Sigmoid colon (tissue), 7 donors: ENCODE data around the gene FAM221A. TPM values are rescaled to one million over a fixed set of nuclear protein-coding genes. Genes with fewer than 3 reads are reported as not detected.

ENCODE experiments used
- DNase-seq: peaks from one replicate; pipeline ENCODE4 v3.0.0-alpha.2; 2019
- H3K27ac ChIP-seq, 4 donors: fragments of 200-600 bp; sonication (generic); one replicate each; pipeline ENCODE4 v1.5.1; 2016 to 2019; ENCODE audit warnings: mild to moderate bottlenecking in 1 of 4
- H3K27me3 ChIP-seq, 3 donors: fragments of 200-600 bp; sonication (generic); one replicate each; pipeline ENCODE4 v1.5.1; 2019; ENCODE audit warnings: mild to moderate bottlenecking in 1 of 3
- H3K36me3 ChIP-seq, 4 donors: fragments of 200-600 bp; sonication (generic); one replicate each; pipeline ENCODE4 v1.5.1; 2016 to 2019
- H3K4me1 ChIP-seq, 4 donors: fragments of 200-600 bp; sonication (generic); one replicate each; pipeline ENCODE4 v1.5.1; 2017 to 2019
- H3K4me3 ChIP-seq, 4 donors: fragments of 200-600 bp; sonication (generic); one replicate each; pipeline ENCODE4 v1.5.1; 2017 to 2019; ENCODE audit warnings: mild to moderate bottlenecking in 2 of 4, moderate library complexity in 1 of 4
- H3K9me3 ChIP-seq, 4 donors: fragments of 200-600 bp in 3 of 4; sonication (generic) in 3 of 4; one replicate each; pipeline versions ENCODE4 v1.5.1 to v1.6.1; 2013 to 2019
- EP300 ChIP-seq, 4 donors: sonication (generic); formaldehyde crosslinking; IDR thresholded peaks; one replicate each; pipeline ENCODE4 v1.6.1; 2017; ENCODE audit warnings: antibody characterized with exemption in 4 of 4
- POLR2A ChIP-seq, 2 donors: fragments of 450-650 bp; IDR thresholded peaks; one replicate each; pipeline ENCODE4 v1.6.1; 2016; ENCODE audit warnings: antibody characterized with exemption in 2 of 2, mild to moderate bottlenecking in 2 of 2, moderate library complexity in 2 of 2
- POLR2AphosphoS5 ChIP-seq, 4 donors: sonication (generic); formaldehyde crosslinking; IDR thresholded peaks; one replicate each; pipeline ENCODE4 v1.6.1; 2017; ENCODE audit warnings: antibody characterized with exemption in 4 of 4
- WGBS, 2 donors: extraction: QIAGEN DNeasy Blood & Tissue Kit; methylation state at CpG; one replicate each; pipeline ENCODE4 v1.1.7; 2013; 5-methylcytosine and 5-hydroxymethylcytosine counted together
- intact Hi-C: fragments of 100-400 bp; cut with DNase I; formaldehyde crosslinking; loops from one replicate; pipeline ENCODE4 v1.15.1; 2023
- polyA plus RNA-seq, 3 donors: library from polyadenylated mRNA; stranded (reverse); fragments of 200-250 nt; gene quantifications; one replicate each; pipeline ENCODE4 v1.2.3, GENCODE V29; 2013
- total RNA-seq, 4 donors: library from RNA; depleted of rRNA; stranded (reverse); fragments of >200 nt; gene quantifications; one replicate each; pipeline ENCODE4 v1.1.0, GENCODE V29; 2016
- TF ChIP-seq, protein P1 (sequence below), 4 experiments: fragments of 450-650 bp in 3 of 4; fragments of 200-600 bp in 1 of 4; IDR thresholded peaks; one replicate each; pipeline ENCODE4 v1.5.1; 2016 to 2019; ENCODE audit warnings: antibody characterized with exemption in 4 of 4, mild to moderate bottlenecking in 3 of 4, moderate library complexity in 2 of 4
- donor health status: healthy with polysubstance abuse.
- donor health status: Bipolar disorder and iron deficiency.
- donor health status: healthy.

The FAM221A gene
- total and polyA plus RNA-seq, 7 donors: 8.0 to 16.3 (median 9.4) TPM

DNA sequence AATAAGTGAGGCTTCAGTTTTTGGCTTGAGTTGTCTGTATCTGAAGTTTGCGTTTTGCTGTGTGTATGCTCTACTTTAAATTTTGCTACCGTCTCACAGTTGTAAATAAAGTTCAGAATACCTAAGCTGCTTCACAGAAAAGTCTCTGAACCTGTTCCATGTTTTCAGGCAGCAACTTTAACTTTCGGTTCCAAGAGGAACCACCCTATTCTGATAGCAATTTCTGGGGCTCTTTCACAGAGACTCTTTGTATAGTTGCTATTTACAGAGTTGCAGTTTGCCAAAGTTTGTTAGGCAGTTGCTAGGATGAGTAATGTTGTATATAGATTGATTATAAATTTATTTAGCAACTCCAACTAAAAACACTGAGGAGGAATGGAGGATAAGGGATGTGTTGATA lies 5.7 kb downstream of the FAM221A start:
- Histone ChIP-seq H3K9me3 (no peaks in the 10 kb centered on the region), H3K27me3 (no peaks in the 10 kb centered on the region), H3K4me1 (peaks cover 0 to 9% (median 7%) of the 10 kb centered on the region in 4 donors), H3K36me3 (peaks cover 0 to 17% (median 0%) of the 10 kb centered on the region in 4 donors), H3K27ac (no peak overlapping the region), H3K4me3 (no peak overlapping the region)
- TF ChIP-seq EP300 (IDR thresholded peaks at IDR 0.05) (no peak), POLR2AphosphoS5 (IDR thresholded peaks at IDR 0.05) (no peak), POLR2A (IDR thresholded peaks at IDR 0.05) (no peak)
- TF ChIP-seq, protein P1, sequence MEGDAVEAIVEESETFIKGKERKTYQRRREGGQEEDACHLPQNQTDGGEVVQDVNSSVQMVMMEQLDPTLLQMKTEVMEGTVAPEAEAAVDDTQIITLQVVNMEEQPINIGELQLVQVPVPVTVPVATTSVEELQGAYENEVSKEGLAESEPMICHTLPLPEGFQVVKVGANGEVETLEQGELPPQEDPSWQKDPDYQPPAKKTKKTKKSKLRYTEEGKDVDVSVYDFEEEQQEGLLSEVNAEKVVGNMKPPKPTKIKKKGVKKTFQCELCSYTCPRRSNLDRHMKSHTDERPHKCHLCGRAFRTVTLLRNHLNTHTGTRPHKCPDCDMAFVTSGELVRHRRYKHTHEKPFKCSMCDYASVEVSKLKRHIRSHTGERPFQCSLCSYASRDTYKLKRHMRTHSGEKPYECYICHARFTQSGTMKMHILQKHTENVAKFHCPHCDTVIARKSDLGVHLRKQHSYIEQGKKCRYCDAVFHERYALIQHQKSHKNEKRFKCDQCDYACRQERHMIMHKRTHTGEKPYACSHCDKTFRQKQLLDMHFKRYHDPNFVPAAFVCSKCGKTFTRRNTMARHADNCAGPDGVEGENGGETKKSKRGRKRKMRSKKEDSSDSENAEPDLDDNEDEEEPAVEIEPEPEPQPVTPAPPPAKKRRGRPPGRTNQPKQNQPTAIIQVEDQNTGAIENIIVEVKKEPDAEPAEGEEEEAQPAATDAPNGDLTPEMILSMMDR (IDR thresholded peaks at IDR 0.05): no peak
- 12 to 54% methylated on average over 3 of the region's 3 CpGs for WGBS, 2 donors
- intact Hi-C loops: loop anchor here (10.0 kb wide), 1 partner anchor 391 kb away; the partner anchor contains the start of gene MALSU1
- no peak for DNase-seq

DNA sequence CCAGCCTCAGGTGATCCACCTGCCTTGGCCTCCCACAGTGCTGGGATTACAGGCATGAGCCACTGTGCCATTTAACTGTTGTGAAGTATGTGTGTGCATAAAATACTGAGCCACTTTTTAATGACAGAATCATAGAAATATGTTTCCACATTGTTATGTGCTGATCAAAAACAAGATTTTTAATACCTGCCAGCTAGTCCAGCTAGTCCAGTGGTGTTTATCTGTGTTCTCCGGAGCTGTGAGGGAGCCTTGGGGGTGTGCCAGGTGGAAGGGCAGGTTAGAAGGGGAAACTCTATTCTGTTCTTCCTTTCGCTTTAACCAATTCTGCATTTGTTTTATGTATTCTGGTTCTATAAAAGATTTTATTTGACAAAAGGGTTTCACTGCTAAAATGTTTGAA lies 7.0 kb downstream of the FAM221A start:
- no peak overlapping the region for H3K4me3 ChIP-seq
- peaks cover 0 to 26% (median 0%) of the 10 kb centered on the region in 4 donors for H3K36me3 ChIP-seq
- no peak for TF ChIP-seq POLR2AphosphoS5 (IDR thresholded peaks at IDR 0.05)
- TF ChIP-seq, protein P1 (IDR thresholded peaks at IDR 0.05): no peak
- TF ChIP-seq EP300 (IDR thresholded peaks at IDR 0.05): no peak
- no peak overlapping the region for H3K27ac ChIP-seq
- intact Hi-C loops: loop anchor here (10.0 kb wide), 1 partner anchor 392 kb away; the partner anchor contains the start of gene MALSU1
- 47 to 69% methylated on average over 2 of the region's 2 CpGs for WGBS, 2 donors
- DNase-seq: no peak
- no peaks in the 10 kb centered on the region for H3K9me3 ChIP-seq
- no peaks in the 10 kb centered on the region for H3K27me3 ChIP-seq
- no peaks in the 10 kb centered on the region for H3K4me1 ChIP-seq

GRCh38 chr7:23689165-23689564 lies 9.2 kb downstream of the FAM221A start:
- DNase-seq: no peak
- Histone ChIP-seq H3K4me1 (no peaks in the 10 kb centered on the region), H3K9me3 (no peaks in the 10 kb centered on the region), H3K4me3 (no peak overlapping the region), H3K36me3 (peaks cover 0 to 48% (median 6%) of the 10 kb centered on the region in 4 donors), H3K27me3 (no peaks in the 10 kb centered on the region), H3K27ac (no peak overlapping the region)
- TF ChIP-seq EP300 (IDR thresholded peaks at IDR 0.05): no peak
- no peak for TF ChIP-seq POLR2A (IDR thresholded peaks at IDR 0.05)
- TF ChIP-seq POLR2AphosphoS5 (IDR thresholded peaks at IDR 0.05): no peak
- TF ChIP-seq, protein P1 (IDR thresholded peaks at IDR 0.05): no peak
- 51 to 88% methylated on average over 4 of the region's 4 CpGs for WGBS, 2 donors
- intact Hi-C loops: loop anchor here (10.0 kb wide), 1 partner anchor 394 kb away; the partner anchor contains the start of gene MALSU1

DNA sequence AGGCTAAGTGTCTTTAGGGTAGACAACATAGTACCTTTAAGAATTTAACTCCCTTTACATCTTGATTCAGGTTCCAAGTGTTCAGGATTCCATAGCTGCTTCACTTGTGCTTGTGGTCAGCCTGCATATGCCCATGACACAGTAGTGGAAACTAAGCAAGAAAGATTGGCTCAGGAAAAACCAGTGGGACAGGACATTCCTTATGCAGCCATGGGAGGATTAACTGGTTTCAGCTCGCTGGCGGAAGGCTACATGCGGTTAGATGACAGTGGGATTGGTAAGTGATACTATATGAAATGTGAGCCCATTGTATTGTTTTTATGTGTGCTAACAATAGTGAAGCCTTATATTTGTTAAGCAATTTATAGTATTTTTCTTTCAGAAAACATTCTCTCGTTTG lies 11.3 kb downstream of the FAM221A start:
- no peaks in the 10 kb centered on the region for H3K27me3 ChIP-seq
- H3K27ac ChIP-seq: no peak overlapping the region
- no peaks in the 10 kb centered on the region for H3K9me3 ChIP-seq
- TF ChIP-seq POLR2A (IDR thresholded peaks at IDR 0.05): no peak
- no peak for TF ChIP-seq EP300 (IDR thresholded peaks at IDR 0.05)
- TF ChIP-seq POLR2AphosphoS5 (IDR thresholded peaks at IDR 0.05): no peak
- TF ChIP-seq, protein P1 (IDR thresholded peaks at IDR 0.05): no peak
- H3K4me3 ChIP-seq: no peak overlapping the region
- H3K36me3 ChIP-seq: peaks cover 0 to 53% (median 9%) of the 10 kb centered on the region in 4 donors
- intact Hi-C loops: no loop called here
- H3K4me1 ChIP-seq: no peaks in the 10 kb centered on the region
- DNase-seq: no peak
- 83 to 90% methylated on average over 4 of the region's 4 CpGs for WGBS, 2 donors

DNA sequence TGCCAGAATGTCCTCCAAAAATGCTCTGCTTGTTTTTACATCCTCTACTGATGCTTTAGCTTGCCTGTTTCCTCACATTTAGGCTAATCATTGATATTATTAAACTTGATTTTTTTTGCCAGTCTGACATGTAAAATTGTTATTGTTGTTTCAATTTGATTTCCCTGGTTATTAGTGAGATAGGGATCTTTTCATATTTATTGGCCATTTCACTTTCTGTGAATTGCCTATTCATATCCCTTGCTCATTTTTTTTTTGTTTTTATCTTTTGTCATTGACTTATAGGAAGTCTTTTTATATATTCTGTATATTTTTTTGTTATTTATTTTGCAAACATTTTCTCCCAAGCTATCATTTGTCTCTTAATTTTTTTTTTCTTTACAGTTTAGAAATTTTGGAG lies 13.2 kb downstream of the FAM221A start:
- Histone ChIP-seq H3K9me3 (no peaks in the 10 kb centered on the region), H3K36me3 (peaks cover 0 to 53% (median 12%) of the 10 kb centered on the region in 4 donors), H3K4me3 (no peak overlapping the region), H3K27me3 (no peaks in the 10 kb centered on the region), H3K27ac (no peak overlapping the region), H3K4me1 (no peaks in the 10 kb centered on the region)
- TF ChIP-seq POLR2A (IDR thresholded peaks at IDR 0.05) (no peak), POLR2AphosphoS5 (IDR thresholded peaks at IDR 0.05) (no peak), EP300 (IDR thresholded peaks at IDR 0.05) (no peak)
- TF ChIP-seq, protein P1 (IDR thresholded peaks at IDR 0.05): no peak
- intact Hi-C loops: no loop called here
- DNase-seq: no peak
